SU-DHL-6 (cell line): Measurements from ENCODE around the gene UBE3B.

Experiments
- EZH2phosphoT487 ChIP-seq: fragments of 200-600 bp; sonication (generic), shearing (Covaris generic); conservative IDR thresholded peaks from 2 replicates; pipeline ENCODE4 v1.6.1; 2018; ENCODE audit warnings: mild to moderate bottlenecking, antibody characterized with exemption, low read length, moderate library complexity, mixed read lengths
- TF ChIP-seq, protein P1 (sequence below): fragments of 200-600 bp; sonication (generic); IDR thresholded peaks from one replicate; pipeline ENCODE4 v1.5.1; 2017; ENCODE audit warnings: antibody characterized with exemption, mild to moderate bottlenecking, low read length, moderate library complexity; ENCODE audit not compliant: insufficient read depth, poor library complexity, severe bottlenecking

DNA sequence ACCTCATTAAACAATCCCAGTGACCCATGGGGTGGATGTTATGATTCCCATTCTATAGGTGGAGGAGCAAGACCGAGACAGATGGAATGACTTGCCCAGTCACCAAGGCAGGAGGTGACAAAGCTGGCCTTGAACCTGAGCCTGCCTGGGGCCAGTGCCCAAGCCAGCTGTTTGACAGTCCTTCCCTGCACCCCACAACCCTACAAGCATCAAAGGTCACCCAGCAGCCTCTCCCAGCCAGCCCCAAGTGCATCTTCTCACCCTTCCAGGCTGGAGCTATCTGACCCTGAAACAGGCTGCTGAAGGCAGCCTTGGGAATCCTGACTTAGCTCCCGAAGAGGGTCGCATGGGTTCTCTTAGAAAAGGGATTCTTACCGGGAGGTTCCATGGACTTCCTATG, 75.5 kb downstream of the UBE3B start:
- TF ChIP-seq, protein P1, sequence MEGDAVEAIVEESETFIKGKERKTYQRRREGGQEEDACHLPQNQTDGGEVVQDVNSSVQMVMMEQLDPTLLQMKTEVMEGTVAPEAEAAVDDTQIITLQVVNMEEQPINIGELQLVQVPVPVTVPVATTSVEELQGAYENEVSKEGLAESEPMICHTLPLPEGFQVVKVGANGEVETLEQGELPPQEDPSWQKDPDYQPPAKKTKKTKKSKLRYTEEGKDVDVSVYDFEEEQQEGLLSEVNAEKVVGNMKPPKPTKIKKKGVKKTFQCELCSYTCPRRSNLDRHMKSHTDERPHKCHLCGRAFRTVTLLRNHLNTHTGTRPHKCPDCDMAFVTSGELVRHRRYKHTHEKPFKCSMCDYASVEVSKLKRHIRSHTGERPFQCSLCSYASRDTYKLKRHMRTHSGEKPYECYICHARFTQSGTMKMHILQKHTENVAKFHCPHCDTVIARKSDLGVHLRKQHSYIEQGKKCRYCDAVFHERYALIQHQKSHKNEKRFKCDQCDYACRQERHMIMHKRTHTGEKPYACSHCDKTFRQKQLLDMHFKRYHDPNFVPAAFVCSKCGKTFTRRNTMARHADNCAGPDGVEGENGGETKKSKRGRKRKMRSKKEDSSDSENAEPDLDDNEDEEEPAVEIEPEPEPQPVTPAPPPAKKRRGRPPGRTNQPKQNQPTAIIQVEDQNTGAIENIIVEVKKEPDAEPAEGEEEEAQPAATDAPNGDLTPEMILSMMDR: no peak
- TF ChIP-seq EZH2phosphoT487: no peak
